Epithelial cell of proximal tubule (primary cell): Measurements from ENCODE around the gene RNF121. TPM values are rescaled to one million over a fixed set of nuclear protein-coding genes. Genes with fewer than 3 reads are reported as not detected.

ENCODE experiments used
- DNase-seq: peaks from one replicate; pipeline ENCODE4 v3.0.0-alpha.2; 2011; ENCODE audit warnings: low read depth
- H3K4me3 ChIP-seq: 2 replicates; pipeline ENCODE4 v1.5.1; 2011; ENCODE audit warnings: low read depth, mild to moderate bottlenecking, low read length
- total RNA-seq: library from RNA; depleted of rRNA; stranded (reverse); fragments of >200 nt; gene quantifications from 2 replicates; pipeline ENCODE4 v1.2.3, GENCODE V29; 2015
- TF ChIP-seq, protein P1 (sequence below): conservative IDR thresholded peaks from 2 replicates; pipeline ENCODE4 v1.5.1; 2012; ENCODE audit warnings: low read depth, mild to moderate bottlenecking, low read length

RNF121 gene
- total RNA-seq, 1 donor from 2014 or later, result 9.3 TPM

DNA sequence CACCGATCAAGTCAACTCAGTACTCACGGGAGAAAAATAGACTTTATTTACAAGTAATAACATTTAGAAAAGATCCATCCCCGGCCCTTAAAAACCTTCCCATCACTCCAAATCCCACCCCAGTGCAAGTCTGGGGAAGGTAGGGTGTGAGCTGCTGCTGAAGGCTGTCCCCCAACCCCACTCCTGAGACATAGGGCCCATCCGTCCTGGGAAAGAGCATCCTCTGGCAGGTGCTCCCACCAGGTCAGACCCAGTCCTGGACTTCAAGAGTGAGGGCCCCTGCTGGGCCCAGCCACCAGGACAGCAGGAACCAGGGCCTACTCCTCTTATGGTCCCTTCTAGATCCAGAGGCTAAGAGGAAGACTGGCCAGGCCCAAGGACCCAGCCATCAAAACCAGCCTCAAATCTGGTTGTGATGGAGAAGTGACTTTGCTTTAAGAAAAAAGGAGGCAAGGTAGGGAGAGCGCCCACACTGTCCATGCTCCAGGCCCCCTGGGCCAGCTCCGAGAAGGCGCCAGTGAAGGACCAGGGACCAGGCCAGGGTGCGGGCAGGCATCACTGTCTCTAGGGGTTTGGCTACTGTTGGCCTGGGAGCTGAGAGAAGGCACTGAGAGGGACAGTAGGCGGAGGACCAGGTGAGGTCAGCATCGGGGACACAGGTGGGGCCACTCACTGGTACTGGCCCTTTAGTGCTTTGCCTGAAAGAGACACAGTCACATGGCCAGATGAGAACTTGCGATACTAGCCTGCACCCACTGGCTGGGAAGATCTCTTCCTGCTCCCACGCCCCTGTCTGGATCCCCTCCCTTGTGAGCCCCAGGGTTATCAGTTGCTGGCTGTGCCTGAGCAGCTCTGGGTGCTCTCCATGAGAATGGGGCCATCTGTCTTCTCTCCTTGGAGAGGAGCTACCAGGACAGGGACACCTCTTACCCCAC is 74.3 kb downstream of the RNF121 start:
- no peak overlapping the region for H3K4me3 ChIP-seq
- TF ChIP-seq, protein P1, sequence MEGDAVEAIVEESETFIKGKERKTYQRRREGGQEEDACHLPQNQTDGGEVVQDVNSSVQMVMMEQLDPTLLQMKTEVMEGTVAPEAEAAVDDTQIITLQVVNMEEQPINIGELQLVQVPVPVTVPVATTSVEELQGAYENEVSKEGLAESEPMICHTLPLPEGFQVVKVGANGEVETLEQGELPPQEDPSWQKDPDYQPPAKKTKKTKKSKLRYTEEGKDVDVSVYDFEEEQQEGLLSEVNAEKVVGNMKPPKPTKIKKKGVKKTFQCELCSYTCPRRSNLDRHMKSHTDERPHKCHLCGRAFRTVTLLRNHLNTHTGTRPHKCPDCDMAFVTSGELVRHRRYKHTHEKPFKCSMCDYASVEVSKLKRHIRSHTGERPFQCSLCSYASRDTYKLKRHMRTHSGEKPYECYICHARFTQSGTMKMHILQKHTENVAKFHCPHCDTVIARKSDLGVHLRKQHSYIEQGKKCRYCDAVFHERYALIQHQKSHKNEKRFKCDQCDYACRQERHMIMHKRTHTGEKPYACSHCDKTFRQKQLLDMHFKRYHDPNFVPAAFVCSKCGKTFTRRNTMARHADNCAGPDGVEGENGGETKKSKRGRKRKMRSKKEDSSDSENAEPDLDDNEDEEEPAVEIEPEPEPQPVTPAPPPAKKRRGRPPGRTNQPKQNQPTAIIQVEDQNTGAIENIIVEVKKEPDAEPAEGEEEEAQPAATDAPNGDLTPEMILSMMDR, result no peak
- DNase-seq, result no peak

DNA sequence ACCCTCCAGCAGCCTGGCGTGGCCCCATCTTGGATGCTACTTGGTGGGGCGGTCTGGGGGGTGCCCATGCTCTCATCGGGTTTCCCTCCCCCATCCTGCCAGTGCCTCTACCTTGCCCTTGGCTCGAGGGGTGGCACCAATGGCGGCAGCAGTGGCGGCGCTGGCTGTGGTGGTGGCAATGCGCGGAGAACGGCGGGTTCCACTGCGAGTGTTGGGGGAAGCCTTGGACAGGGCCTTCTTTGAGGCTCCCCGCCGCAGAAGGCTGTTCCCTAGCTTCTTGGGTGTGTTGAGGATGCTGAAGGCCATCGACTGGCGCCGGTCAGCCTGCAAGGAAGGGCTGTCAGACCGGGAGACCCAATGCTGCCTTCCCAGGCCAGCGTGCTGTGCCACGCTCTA is 74.9 kb downstream of the RNF121 start:
- no peak overlapping the region for H3K4me3 ChIP-seq
- TF ChIP-seq, protein P1, result no peak
- DNase-seq, result no peak

DNA sequence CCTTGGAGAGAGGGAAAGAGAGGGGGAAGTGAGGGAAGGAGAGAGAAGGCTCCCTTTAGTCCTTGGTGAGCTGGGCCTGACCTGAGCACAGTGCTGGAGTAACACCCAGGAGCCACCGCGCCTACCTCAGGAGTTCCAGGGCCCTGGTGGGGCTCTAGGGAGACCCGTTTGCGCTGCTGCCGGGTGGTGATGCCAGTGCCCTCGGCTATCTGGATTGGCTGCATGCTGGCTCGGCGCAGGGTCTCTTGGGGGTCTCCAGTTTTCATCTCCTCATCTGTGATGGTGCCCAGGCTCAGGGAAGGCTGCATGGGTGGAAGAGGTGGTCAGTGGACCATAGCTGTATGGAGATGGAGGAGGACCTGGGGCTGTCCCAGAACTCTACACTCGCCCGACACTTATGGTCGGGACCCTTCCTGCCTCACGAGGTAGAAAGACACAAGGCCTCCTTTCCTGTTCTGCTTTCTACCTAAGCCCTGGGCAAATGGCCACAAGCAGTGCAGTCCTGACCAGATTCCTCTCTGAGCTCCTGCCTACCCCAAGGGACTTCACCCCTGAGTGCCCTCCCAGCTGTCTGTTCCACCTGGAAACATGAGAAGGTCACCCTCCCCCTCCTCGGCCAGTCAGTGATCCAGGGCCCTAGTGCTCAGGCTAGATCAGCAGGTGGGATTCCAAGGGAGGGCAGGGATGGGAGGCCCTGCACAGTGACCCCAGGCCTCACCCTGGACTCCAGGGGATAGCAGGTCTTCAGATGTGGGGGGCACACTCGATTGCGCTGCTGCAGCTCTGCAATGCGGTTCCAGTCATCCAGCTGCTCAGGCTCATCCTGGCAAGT is 75.9 kb downstream of the RNF121 start:
- TF ChIP-seq, protein P1, result no peak
- no peak for DNase-seq
- no peak overlapping the region for H3K4me3 ChIP-seq

DNA sequence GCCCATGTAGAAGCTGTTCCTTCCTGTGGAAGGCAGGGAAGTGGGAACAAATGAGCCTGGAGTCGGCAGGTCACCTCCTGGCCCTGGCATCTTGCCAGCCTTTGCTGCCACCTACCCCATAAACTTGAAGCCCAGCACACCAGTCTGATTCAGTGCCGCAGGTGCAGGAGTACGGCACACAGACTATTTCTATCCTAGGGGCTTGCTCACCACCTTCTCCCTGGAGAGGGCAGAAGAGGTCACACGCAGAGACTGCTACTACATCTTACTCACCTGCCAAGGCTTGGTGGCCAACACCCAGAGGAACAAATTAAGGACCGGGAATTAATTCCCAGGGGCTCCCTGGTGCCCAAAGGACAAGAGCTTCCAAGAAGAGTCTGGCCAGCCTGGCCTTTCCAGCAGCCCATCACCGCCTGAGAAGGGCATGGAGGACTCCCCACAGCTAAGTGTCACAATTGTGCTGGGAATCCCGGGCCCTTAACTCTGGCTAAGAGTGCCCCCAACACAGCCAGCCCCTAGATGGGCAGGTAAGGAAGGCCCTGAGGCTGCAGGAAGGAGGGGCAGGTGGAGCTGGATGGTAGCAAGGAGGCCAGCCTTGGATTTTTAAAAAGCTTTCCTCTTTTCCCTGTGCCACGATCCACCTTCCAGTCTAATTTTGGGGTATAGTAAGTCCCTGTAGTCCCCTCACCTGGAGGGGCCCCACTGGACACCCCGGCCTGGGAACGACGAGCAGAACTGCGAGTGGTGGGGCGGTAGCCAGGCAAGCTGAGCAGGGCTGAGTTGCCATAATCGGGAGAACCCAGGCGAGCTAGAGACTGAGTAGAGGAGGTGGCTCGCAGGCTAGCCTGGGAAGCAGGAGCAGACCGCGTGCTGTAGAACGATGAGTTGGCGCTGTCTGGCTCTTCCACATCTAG is 76.8 kb downstream of the RNF121 start:
- no peak overlapping the region for H3K4me3 ChIP-seq
- TF ChIP-seq, protein P1, result no peak
- no peak for DNase-seq

DNA sequence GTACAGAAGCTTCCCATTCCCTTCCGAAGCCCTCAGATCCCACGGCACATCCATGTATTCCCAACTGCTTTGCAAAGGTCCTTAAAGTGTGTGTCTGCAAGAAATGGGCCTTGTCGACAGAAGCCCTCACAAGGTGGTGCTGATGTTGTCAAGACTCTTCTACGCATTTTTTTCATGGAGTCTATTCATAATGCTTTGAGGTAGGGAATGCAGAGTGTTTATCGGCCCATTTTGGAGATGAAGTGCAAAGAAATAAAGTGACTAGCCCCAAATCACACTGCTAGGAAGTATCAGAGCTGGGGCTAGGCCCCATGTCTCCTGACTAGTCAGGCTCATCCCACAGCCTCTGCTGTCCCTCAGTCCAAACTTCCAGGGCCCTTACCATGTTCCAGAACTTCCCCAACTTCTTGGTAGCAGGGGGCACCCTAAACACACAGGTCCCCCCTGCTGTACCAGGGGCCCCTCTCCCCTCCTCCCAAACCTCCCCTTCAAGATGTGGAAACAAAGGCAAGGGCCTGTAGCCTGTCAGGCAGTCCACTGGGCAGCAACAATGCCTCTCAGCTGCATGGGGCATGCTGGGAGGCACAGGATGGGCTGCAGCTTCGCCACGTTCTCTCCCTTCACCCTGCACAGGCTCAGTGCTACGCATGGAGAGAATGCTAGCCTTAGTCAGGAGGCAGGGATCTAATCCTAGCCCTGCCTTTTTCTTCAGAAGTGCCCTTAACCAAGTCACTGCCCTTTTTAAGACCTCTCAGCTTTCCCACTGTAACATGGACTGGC is 77.7 kb downstream of the RNF121 start:
- TF ChIP-seq, protein P1, result no peak
- no peak overlapping the region for H3K4me3 ChIP-seq
- no peak for DNase-seq

DNA sequence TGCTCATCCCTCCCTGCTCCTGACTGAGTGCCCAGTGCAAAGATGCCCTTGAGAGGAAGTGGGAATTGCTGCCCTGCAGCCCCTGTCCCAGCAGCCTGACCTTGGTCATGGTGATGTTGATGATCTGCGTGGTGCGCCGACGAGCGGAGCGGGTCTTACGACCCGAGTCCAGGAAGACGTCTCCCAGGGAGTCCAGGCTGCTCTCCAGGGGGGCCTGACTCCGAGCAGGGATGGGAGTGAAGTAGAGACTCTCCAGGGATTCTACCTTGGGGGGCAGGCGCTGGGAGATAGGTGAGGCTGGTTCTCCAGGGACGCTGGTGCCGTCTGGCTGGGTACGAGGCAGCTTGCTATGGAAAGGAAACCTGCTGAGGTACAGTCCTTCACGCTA is 78.2 kb downstream of the RNF121 start:
- no peak overlapping the region for H3K4me3 ChIP-seq
- TF ChIP-seq, protein P1, result no peak
- DNase-seq, result no peak
